Sigmoid colon (tissue), 4 donors: ENCODE measurements around the gene PIGV.

Source experiments
- POLR2A ChIP-seq, 2 donors: fragments of 450-650 bp; IDR thresholded peaks; one replicate each; pipeline ENCODE4 v1.6.1; 2016; ENCODE audit warnings: antibody characterized with exemption in 2 of 2, mild to moderate bottlenecking in 2 of 2, moderate library complexity in 2 of 2
- POLR2AphosphoS5 ChIP-seq, 4 donors: sonication (generic); formaldehyde crosslinking; IDR thresholded peaks; one replicate each; pipeline ENCODE4 v1.6.1; 2017; ENCODE audit warnings: antibody characterized with exemption in 4 of 4
- TF ChIP-seq, protein P1 (sequence below), 4 experiments: fragments of 450-650 bp in 3 of 4; fragments of 200-600 bp in 1 of 4; IDR thresholded peaks; one replicate each; pipeline ENCODE4 v1.5.1; 2016 to 2019; ENCODE audit warnings: antibody characterized with exemption in 4 of 4, mild to moderate bottlenecking in 3 of 4, moderate library complexity in 2 of 4

DNA sequence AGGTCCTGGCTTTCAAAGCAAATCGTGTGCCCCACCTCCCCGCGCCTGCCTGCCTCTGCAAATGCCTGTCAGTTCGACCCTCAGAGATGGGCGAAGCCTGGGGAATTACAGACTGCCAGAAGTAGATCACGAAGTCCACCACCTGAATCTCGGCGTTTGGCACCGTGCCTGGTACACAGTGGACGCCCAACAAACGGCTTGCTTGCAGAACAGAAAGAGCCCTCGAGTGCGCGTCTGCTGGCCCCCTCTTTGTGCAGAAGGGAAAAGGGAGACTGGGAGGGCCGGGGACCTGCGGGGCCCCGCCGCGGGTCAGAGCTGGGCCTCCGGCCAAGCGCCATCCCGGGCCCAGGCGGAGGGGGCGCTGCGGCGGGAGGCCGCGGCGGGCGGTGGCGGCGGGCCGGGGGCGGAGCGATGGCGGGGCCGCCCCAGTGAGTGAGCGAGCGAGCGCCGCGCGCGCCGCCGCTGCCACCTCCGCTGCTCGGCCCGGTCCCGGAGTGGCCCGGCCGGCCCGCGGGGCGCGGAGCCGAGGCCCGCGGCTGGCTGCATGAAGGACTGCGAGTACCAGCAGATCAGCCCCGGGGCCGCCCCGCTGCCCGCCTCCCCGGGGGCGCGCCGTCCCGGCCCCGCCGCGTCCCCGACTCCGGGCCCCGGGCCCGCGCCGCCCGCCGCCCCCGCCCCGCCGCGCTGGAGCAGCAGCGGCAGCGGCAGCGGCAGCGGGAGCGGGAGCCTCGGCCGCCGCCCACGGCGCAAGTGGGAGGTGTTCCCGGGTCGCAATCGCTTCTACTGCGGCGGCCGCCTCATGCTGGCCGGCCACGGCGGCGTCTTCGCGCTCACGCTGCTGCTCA is 38.7 kb downstream of the PIGV start, which contains the start of gene ZDHHC18:
- TF ChIP-seq, protein P1, sequence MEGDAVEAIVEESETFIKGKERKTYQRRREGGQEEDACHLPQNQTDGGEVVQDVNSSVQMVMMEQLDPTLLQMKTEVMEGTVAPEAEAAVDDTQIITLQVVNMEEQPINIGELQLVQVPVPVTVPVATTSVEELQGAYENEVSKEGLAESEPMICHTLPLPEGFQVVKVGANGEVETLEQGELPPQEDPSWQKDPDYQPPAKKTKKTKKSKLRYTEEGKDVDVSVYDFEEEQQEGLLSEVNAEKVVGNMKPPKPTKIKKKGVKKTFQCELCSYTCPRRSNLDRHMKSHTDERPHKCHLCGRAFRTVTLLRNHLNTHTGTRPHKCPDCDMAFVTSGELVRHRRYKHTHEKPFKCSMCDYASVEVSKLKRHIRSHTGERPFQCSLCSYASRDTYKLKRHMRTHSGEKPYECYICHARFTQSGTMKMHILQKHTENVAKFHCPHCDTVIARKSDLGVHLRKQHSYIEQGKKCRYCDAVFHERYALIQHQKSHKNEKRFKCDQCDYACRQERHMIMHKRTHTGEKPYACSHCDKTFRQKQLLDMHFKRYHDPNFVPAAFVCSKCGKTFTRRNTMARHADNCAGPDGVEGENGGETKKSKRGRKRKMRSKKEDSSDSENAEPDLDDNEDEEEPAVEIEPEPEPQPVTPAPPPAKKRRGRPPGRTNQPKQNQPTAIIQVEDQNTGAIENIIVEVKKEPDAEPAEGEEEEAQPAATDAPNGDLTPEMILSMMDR (IDR thresholded peaks at IDR 0.05), result peak; percentile 16 to 44 (median 28)
- TF ChIP-seq POLR2AphosphoS5 (IDR thresholded peaks at IDR 0.05) (peak in 2 of 4 donors; percentile 8 to 43), POLR2A (IDR thresholded peaks at IDR 0.05) (no peak)
